ENCODE data around the gene PALLD.
A peak's percentile ranks its signal among the peaks of the same experiment; 100 is the strongest.
"Not testable (repeated sequence)": the region's sequence is repeated elsewhere in the genome, so short reads cannot be mapped to it uniquely, and the experiment has no call there.

The PALLD gene

GRCh38 chr4:168796362-168797106 is 299.7 kb downstream of the PALLD start:
- DNase-seq (ENCODE audit: low spot score), result no peak

DNA sequence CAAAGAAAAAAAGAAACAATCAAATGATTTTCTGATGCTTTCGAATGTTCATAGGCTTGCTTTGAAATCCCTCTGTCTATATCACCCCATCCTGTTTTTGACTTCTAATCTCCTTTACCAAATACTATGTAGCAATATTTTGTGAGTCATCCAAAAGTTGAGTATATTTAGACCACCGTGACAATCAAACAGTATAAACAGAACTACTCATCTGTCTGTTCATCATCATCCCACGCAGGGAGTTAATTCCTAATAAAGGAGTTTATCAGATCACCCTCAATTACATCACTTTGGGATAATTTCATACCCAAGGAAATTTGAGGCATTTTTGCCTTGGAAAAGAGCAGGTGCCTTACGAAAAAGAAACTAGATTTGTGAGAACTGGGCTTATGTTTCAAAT is 300.3 kb downstream of the PALLD start:
- no peak for DNase-seq (ENCODE audit: low spot score)

GRCh38 chr4:168797738-168798375 is 301.0 kb downstream of the PALLD start:
- no peak for DNase-seq (ENCODE audit: low spot score)

- DNase-seq (ENCODE audit: low spot score), result no peak
Observed at GRCh38 chr4:168800926-168801325, 304.1 kb downstream of the PALLD start.

DNA sequence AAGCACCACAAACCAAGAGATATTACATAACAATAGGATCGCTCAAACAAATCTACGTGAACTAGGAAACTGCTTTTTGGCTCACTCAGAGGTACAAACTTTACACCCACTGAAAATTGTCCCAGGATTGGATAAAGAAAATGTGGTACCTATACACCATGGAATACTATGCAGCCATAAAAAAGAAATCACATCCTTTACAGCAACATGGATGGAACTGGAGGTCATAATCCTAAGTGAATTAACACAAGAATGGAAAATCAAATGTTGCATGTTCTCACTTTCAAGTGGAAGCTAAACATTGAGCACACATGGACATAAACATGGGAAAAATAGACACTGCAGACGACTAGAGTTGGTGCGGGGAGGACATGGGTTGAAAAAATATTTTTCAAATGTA is 305.4 kb downstream of the PALLD start:
- DNase-seq (ENCODE audit: low spot score), result no peak

GRCh38 chr4:168803052-168803451 is 306.2 kb downstream of the PALLD start:
- not testable (repeated sequence) for DNase-seq (ENCODE audit: low spot score)

GRCh38 chr4:168803732-168804131 is 306.9 kb downstream of the PALLD start:
- no peak for DNase-seq (ENCODE audit: low spot score)

GRCh38 chr4:168804146-168804545 is 307.3 kb downstream of the PALLD start:
- DNase-seq (ENCODE audit: low spot score), result no peak

GRCh38 chr4:168805341-168805740 is 308.5 kb downstream of the PALLD start:
- DNase-seq (ENCODE audit: low spot score), result no peak

DNA sequence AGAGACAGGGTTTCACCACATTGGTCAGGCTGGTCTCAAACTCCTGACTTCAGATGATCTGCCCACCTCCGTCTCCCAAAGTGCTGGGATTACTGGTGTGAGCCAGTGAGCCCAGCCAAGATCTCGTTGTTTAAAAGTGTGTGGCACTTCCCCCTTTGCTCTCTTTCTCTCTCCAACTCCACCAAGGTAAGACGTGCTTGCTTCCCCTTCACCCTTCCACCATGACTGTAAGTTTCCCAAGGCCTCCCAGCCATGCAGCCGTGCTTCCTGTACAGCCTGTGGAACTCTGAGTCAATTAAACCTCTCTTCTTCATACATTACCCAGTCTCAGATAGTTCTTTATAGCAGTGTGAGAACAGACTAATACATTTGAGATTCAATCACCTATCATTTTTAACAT is 309.4 kb downstream of the PALLD start:
- not testable (repeated sequence) for DNase-seq (ENCODE audit: low spot score)

DNA sequence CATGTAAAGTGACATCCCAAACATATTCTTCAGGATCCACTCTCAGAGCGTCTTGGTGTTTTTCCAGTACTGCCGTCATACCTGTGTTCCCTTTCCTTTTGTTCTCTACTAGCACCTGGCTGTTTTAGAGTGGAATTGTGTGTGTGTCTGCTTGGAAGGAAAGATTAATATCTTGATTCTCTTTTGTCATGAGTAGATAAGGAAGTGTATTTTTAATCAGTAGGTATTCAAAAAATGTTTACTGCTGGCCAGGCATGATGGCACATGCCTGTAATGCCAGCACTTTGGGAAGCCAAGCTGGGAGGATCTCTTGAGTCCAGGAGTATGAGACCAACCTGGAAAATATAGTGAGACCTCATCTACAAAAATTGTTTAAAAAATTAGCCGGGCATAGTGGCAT is 314.4 kb downstream of the PALLD start:
- no peak for DNase-seq (ENCODE audit: low spot score)

DNA sequence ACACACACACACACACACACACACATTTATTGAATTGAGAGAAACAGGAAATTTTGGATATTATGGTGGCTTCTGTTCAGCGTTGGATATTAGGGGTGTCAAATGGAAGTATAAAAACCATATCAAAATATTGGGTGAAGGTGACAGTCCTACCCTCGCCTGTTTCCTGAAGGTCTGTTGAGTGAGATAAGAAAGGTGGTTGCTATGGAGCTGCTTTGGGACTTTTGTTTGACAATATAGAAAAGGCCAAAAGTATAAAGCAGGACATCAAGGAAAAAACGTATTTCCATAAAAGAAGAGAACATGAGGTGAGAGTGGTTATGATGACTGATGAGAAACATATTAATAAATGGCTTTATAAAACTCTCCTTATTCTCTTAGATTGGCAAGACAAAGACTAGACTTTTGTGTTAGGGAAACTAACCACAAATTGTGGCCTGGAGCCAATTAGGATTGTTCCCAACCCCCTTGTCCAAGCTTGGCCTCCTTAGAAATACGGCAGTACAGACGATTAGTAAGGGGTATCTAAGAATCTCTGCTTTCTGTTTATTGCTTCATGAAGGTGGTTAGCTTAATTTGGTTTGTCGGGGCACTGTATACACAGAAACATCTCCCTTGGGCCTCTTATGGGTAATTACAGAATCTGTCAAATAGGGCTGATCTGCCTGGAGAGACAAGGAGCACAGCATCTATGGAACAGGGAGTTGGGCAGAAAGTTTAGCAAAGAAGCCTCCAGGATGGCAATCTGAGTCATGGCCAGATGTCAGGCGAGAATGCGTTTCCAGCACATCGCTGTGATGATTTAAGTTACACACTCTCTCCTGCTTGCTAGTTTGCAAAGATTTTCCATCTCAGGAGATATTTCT is 315.2 kb downstream of the PALLD start:
- no peak for DNase-seq (ENCODE audit: low spot score)

GRCh38 chr4:168812806-168813205 is 316.0 kb downstream of the PALLD start:
- DNase-seq (ENCODE audit: low spot score), result no peak

DNA sequence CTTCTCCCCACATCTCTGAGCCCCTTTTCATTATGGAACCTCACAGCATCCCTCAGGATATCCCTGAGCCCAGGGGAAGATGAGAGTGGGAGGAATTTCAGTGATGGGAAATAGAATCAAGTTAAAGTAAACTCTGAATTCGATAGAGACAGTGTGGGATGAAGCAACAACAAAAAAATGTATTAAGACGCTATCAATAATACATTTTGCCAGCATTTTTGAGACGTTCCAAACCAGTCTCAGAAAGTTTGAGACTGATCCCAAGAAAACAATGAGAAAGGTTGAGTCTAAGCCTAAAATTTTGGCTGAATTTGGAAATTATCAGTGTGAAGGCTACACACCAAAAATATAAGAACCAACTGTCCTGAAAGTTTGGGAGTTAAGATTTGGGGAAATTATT is 317.0 kb downstream of the PALLD start:
- DNase-seq (ENCODE audit: low spot score), result no peak

DNA sequence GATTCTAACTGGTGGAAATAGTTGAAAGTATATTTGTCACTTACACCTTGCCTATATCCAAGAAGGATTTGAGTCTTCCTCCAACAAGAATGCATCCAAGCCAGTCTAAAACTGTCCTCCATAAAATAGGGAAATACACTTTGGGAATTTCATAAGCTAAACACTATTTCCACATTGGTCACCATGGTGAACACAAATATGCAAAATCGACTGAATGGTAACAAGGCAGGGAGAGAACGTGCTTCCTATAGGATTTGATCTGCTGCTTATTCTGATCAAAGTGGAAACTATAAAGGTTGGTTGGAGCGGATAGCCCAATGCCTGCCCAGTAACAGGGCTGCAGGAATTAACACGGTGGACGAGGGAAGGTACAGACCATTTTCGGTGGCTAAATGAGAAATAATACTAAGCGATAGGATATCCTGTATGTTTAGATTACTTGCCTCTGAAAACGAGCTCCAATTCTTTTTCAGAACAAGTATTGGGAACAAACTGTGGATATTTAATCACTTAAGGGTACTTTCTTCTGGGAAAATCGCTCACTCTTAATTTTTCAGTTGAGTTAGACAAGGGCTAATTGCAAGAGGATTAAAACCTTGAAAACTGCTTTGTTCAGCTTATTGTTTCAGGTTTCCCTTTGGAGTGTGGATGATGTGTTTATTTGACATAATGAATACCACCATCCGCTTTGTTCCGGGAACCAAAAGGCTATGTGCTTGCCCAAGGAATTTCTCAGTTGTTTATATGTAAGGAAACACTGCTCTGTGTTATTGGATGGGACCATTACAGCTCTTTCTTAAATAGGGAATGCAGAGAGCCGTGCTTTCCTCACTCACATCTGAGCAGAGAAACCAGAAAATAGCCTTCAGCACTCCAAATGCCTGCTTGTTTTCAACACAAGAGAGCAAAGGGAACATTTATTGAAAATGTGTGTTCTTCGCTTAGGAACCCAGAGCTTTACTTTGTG is 318.8 kb downstream of the PALLD start:
- no peak for DNase-seq (ENCODE audit: low spot score)

GRCh38 chr4:168817370-168817769 is 320.5 kb downstream of the PALLD start:
- no peak for DNase-seq (ENCODE audit: low spot score)

- DNase-seq (ENCODE audit: low spot score), result no peak
Observed at GRCh38 chr4:168822481-168822880, 325.6 kb downstream of the PALLD start.

DNA sequence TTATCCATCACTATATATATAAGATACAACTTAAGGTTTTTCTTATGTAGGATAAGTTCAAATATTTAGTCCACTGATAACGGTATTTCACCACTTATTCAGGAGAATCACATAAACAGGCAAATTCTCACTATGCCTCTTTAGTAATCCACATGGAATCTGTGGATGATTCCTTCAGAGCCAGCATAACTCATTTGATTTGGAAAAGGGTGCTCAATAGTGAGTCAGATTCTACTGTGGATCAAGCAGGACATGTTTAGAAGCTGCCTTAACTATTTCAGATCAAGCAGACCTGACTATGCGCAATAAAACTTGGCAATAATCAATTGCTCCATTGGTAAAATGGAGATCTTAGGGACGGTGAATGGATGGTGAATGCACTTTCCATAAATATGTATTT is 329.1 kb downstream of the PALLD start:
- DNase-seq (ENCODE audit: low spot score), result no peak

DNA sequence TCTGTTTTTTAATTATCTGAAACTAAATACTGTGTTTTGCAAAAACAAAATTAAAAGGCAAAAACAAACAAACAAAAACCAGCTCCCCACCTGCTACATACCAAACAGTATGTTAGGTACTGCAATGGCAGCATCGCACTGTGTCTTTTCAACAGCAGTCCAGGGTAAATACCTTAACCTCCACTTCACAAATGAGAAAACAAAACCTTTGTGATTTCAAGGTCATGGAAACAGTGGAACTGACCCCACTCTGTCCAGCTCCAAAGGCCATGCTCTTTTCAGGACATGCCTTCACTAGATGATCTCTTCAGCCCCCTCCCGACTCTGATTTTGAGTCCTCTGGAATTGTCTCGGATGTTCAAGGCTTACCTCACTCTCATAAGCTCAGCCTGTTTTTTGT is 329.8 kb downstream of the PALLD start:
- DNase-seq (ENCODE audit: low spot score), result no peak

GRCh38 chr4:168830777-168831512 is 334.1 kb downstream of the PALLD start:
- peak; percentile 34 for DNase-seq (ENCODE audit: low spot score)

DNA sequence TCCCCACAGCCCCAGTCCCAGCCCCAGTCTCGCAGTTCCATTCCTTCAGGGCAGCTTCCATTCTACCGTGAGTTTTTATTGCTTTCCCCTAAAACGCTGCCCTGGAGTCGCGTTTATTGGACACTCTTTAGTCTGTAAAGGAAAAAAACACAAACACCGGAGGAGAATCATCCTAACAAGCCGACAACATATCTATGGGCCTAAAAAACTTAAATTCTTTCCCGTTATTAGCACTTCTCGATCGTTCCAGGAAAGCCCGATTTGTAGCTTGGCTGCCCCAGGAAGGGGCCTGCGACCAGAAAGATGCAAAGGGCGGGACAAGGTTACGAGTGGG is 334.7 kb downstream of the PALLD start:
- DNase-seq (ENCODE audit: low spot score), result peak; percentile 30

Data from HuH-7 (cell line).